ENCODE results near the gene ANKS1A.
A peak's percentile ranks its signal among the peaks of the same experiment; 100 is the strongest.

ANKS1A gene

DNA sequence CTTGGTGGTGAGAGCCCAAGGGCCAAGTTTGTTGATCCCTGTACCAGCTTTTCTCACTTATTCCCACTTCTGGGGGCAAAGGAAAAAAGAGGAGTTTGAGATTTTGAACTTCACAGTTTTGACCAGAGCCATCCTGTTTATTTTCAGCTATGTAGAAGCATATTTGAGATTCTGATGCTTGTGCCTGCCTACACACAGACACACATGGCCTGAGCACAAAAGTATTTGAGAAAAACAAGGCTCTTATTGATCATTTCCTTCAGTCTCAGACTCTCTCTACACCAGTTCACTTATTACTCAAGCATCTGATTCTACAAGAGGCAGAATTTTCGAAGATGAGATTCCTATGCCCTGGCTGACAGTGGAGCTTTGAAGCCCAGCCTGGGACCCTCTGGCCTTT lies 151.3 kb downstream of the ANKS1A start:
- in situ Hi-C loops (cut with HindIII; ENCODE audit: low sequenced_read_pairs), result no loop called here
- H3K4me3 ChIP-seq (ENCODE audit: low read depth, low read length), result no peak overlapping the region
- TF ChIP-seq, protein P1, sequence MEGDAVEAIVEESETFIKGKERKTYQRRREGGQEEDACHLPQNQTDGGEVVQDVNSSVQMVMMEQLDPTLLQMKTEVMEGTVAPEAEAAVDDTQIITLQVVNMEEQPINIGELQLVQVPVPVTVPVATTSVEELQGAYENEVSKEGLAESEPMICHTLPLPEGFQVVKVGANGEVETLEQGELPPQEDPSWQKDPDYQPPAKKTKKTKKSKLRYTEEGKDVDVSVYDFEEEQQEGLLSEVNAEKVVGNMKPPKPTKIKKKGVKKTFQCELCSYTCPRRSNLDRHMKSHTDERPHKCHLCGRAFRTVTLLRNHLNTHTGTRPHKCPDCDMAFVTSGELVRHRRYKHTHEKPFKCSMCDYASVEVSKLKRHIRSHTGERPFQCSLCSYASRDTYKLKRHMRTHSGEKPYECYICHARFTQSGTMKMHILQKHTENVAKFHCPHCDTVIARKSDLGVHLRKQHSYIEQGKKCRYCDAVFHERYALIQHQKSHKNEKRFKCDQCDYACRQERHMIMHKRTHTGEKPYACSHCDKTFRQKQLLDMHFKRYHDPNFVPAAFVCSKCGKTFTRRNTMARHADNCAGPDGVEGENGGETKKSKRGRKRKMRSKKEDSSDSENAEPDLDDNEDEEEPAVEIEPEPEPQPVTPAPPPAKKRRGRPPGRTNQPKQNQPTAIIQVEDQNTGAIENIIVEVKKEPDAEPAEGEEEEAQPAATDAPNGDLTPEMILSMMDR (IDR thresholded peaks at IDR 0.05; ENCODE audit: low read depth, low read length), result no peak
- DNase-seq (ENCODE audit: low read depth, low spot score), result no peak

DNA sequence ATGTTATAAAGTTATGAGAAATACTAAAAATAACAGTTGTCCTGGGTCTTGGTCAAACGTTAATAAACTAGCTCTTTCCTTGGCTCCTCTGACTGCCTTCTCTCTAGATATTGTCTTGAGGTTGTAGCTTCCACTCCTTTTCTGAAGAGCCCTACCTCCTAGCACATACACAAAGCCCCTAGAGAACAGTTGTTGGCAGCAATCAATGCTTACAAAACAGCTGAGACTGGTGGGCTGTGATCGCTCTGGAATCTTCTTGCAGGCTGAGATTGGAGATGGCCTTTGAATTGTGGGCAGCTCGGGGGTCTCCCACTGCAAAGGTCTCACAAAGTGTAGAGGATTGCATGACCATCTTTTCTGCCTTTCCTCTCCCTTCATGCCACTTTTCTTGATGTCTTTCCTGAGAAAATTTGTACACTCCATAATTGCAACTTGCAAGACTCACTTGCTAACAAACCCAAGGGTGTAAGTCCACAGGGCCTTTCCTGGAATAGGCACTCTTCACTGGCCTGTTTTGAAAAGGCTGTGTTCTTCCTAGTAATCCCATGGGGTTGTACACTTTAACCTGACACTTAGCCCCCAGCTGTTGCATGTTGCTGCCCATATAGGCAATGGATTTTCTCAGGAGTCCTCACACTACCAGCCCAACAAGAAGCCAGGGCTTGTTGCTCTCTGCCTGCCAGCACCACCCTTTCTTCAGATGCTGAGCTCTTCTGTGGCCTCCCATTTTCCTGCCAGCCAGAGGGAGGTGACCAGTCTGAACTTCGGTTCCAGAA lies 152.2 kb downstream of the ANKS1A start:
- DNase-seq (ENCODE audit: low read depth, low spot score), result no peak
- no peak overlapping the region for H3K4me3 ChIP-seq (ENCODE audit: low read depth, low read length)
- in situ Hi-C loops (cut with HindIII; ENCODE audit: low sequenced_read_pairs), result no loop called here
- TF ChIP-seq, protein P1 (IDR thresholded peaks at IDR 0.05; ENCODE audit: low read depth, low read length), result no peak

DNA sequence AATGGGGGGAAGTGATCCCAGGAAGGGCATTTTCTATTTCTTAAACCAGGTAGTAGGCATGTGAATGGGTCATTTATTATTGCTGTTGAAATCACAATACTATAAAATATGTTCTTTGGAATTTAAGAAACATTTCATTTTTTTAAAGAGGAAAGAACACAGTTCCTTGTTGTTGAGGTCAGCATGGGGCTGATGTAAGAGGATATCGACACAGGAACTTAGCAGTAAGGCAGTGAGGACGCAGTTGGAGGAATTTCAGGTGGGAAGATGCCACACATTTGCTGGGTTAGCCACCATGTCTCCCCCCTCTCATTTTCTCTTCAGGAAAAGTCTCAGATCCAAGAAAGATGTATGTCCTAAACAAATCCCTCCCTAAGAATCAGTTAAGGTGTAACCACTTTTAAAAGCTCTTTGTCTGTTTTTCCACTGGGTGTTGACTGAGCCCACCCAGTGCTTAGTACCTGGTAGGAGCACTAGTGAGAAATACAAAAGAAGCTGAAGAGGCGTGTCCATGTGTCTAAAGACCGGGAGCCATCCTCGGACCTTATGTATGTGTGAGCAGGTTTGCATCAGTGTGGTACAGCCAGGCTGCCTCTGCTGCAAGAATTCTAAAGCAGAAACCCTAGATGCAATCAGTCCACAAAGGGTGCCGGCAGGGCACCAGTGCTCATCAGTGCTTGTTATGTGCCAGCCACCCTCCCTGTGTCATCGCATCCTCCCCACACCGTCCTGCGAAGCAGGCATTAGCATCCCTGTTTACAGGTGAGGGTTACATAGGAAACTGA lies 153.2 kb downstream of the ANKS1A start:
- TF ChIP-seq, protein P1 (IDR thresholded peaks at IDR 0.05; ENCODE audit: low read depth, low read length), result no peak
- DNase-seq (ENCODE audit: low read depth, low spot score), result no peak
- in situ Hi-C loops (cut with HindIII; ENCODE audit: low sequenced_read_pairs), result no loop called here
- no peak overlapping the region for H3K4me3 ChIP-seq (ENCODE audit: low read depth, low read length)

DNA sequence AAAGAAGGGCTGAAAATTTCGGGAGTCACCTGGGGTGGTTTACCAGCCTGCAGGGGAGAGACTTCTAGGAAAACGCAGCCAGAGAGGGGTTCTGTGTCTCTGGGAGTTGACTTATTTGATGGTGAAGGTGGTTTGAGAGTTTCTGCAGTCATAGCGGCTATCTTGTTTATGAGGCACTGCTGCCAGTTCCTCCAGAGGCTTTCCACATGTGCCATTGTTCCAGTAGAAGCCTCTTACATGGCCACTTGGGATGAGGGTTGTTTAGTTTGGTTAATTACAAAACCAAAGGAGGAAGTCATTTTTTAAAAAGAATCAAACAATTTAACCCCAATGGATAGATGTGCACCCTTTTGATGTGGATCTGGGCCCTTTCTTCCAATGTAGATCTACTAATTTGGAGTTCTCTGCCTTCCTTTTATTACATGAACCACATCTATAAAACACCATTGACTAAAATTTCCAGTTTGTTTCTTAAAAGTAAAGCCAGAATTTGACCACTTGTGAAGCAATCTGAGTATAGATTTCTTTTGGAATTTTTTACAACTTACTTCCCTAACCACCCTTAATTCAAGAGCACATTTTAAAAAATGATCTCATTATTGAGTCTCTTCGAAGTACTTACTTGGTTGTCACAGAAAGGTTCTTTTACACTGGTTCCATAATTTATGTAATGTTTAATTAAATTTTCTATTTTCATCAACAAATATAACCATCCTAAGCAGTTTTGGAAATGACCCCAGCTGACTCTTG lies 154.5 kb downstream of the ANKS1A start:
- in situ Hi-C loops (cut with HindIII; ENCODE audit: low sequenced_read_pairs), result no loop called here
- TF ChIP-seq, protein P1 (IDR thresholded peaks at IDR 0.05; ENCODE audit: low read depth, low read length), result no peak
- DNase-seq (ENCODE audit: low read depth, low spot score), result no peak
- no peak overlapping the region for H3K4me3 ChIP-seq (ENCODE audit: low read depth, low read length)

DNA sequence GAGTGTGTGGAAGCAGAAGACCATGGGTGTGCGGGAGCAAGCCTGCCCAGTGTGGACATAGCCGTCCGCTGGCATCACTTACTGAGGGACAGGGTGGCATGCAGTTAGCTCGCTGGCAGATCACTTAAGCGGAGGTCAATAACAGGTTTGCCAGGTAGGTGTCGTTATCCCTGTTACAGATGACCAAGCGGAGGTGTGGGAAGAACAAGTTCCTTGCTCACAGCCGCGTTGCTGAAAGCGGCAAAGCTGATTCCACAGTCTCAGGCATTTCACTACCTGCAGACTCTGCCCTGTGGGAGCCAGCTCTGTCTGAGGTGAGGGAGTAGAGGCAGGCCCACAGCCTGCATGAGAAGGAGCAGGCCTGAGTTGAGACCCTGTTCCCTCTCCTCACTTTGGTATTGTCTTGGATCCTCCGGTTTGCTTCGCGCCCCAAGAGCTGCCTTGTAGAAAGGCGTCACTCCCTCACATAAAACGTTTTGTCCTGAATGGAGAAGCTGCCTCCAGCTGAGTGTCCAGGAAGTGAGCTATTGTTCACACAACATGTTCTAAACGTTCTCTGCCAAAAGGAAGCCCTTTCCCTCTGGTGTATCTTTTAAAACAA lies 155.2 kb downstream of the ANKS1A start:
- DNase-seq (ENCODE audit: low read depth, low spot score), result peak; percentile 76
- in situ Hi-C loops (cut with HindIII; ENCODE audit: low sequenced_read_pairs), result no loop called here
- H3K4me3 ChIP-seq (ENCODE audit: low read depth, low read length), result no peak overlapping the region
- TF ChIP-seq, protein P1 (IDR thresholded peaks at IDR 0.05; ENCODE audit: low read depth, low read length), result no peak

Measured in astrocyte of the spinal cord (primary cell).